ENCODE measurements around the gene MAPK8IP3.

MAPK8IP3 gene

DNA sequence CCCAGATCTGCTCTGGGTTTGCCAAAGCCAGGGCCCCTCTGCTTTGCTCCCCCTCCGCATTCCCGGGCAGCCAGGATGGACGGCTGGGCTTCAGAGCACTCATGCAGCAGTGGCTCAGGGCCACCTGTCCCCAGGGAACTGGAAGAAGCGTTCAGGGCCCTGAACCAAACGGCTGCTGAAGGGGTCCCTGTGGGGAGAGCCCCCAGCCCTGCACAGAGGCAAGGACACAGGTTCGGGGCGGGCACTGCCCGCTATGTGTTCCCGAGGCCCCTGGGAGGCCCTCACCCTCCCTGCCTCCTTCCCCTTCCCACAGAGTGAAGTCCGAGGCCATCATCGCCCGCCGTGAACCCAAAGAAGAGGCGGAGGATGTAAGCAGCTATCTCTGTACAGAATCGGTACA lies 54.9 kb downstream of the MAPK8IP3 start:
- ATAC-seq (ENCODE audit: insufficient read depth, low read depth) (no peak), DNase-seq (no peak)
- TF ChIP-seq, protein P1, sequence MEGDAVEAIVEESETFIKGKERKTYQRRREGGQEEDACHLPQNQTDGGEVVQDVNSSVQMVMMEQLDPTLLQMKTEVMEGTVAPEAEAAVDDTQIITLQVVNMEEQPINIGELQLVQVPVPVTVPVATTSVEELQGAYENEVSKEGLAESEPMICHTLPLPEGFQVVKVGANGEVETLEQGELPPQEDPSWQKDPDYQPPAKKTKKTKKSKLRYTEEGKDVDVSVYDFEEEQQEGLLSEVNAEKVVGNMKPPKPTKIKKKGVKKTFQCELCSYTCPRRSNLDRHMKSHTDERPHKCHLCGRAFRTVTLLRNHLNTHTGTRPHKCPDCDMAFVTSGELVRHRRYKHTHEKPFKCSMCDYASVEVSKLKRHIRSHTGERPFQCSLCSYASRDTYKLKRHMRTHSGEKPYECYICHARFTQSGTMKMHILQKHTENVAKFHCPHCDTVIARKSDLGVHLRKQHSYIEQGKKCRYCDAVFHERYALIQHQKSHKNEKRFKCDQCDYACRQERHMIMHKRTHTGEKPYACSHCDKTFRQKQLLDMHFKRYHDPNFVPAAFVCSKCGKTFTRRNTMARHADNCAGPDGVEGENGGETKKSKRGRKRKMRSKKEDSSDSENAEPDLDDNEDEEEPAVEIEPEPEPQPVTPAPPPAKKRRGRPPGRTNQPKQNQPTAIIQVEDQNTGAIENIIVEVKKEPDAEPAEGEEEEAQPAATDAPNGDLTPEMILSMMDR (IDR thresholded peaks at IDR 0.05; ENCODE audit: borderline replicate concordance, extremely low read depth, low read length, poor library complexity, severe bottlenecking) = no peak
- no peak for TF ChIP-seq EZH2 (IDR thresholded peaks at IDR 0.05; ENCODE audit: borderline replicate concordance, low read depth, low read length, severe bottlenecking)
- H3K4me1 ChIP-seq (ENCODE audit: insufficient read depth, low read length) = no peaks in the 10 kb centered on the region
- no peaks in the 10 kb centered on the region for H3K79me2 ChIP-seq (ENCODE audit: insufficient read depth, low read length)
- H3K27me3 ChIP-seq (ENCODE audit: insufficient read depth, low read length, poor library complexity) = no peaks in the 10 kb centered on the region
- no peak overlapping the region for H3K9ac ChIP-seq (ENCODE audit: low read depth, low read length)
- H3K4me2 ChIP-seq (ENCODE audit: insufficient read depth, low read length) = no peak overlapping the region
- no peaks in the 10 kb centered on the region for H3K9me3 ChIP-seq (ENCODE audit: insufficient read depth, low read length, severe bottlenecking)
- H2AFZ ChIP-seq (ENCODE audit: low read depth, low read length) = no peak overlapping the region
- no peak overlapping the region for H3K27ac ChIP-seq (ENCODE audit: low read length)
- peaks cover 3% of the 10 kb centered on the region; the same call in 1 of the 2 replicates for H4K20me1 ChIP-seq (ENCODE audit: insufficient read depth, low read length)
- peaks cover 70% of the 10 kb centered on the region for H3K36me3 ChIP-seq (ENCODE audit: insufficient read depth, low read length)
- no peak overlapping the region for H3K4me3 ChIP-seq (ENCODE audit: low read depth in 1 of 2, low read length in 2 of 2)

DNA sequence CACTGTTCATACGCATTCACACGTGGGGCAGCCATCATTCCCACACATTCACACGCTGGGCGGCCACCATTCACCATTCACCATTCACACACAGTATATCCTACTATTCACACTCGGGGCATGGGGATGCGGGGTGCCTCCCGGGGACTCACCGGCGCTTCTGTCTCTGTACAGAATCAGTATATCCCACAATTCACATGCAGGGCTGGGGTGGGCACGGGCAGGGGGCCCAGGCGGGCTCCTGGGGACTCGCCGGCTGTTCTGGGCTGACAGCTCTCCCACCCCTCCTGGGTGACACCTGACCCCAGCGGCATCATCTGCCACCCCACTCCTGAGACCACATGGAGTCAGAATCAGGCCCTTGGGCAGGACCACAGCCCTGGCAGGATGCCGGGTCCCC lies 55.8 kb downstream of the MAPK8IP3 start:
- Histone ChIP-seq H2AFZ (ENCODE audit: low read depth, low read length) (no peak overlapping the region), H3K9me3 (ENCODE audit: insufficient read depth, low read length, severe bottlenecking) (no peaks in the 10 kb centered on the region), H3K79me2 (ENCODE audit: insufficient read depth, low read length) (no peaks in the 10 kb centered on the region), H4K20me1 (ENCODE audit: insufficient read depth, low read length) (peaks cover 3% of the 10 kb centered on the region; the same call in 1 of the 2 replicates), H3K36me3 (ENCODE audit: insufficient read depth, low read length) (peaks cover 77% of the 10 kb centered on the region), H3K4me1 (ENCODE audit: insufficient read depth, low read length) (no peaks in the 10 kb centered on the region), H3K27me3 (ENCODE audit: insufficient read depth, low read length, poor library complexity) (no peaks in the 10 kb centered on the region), H3K4me2 (ENCODE audit: insufficient read depth, low read length) (no peak overlapping the region), H3K9ac (ENCODE audit: low read depth, low read length) (no peak overlapping the region), H3K4me3 (ENCODE audit: low read depth in 1 of 2, low read length in 2 of 2) (no peak overlapping the region), H3K27ac (ENCODE audit: low read length) (no peak overlapping the region)
- TF ChIP-seq EZH2 (IDR thresholded peaks at IDR 0.05; ENCODE audit: borderline replicate concordance, low read depth, low read length, severe bottlenecking) = no peak
- DNase-seq = no peak
- ATAC-seq (ENCODE audit: insufficient read depth, low read depth) = no peak

DNA sequence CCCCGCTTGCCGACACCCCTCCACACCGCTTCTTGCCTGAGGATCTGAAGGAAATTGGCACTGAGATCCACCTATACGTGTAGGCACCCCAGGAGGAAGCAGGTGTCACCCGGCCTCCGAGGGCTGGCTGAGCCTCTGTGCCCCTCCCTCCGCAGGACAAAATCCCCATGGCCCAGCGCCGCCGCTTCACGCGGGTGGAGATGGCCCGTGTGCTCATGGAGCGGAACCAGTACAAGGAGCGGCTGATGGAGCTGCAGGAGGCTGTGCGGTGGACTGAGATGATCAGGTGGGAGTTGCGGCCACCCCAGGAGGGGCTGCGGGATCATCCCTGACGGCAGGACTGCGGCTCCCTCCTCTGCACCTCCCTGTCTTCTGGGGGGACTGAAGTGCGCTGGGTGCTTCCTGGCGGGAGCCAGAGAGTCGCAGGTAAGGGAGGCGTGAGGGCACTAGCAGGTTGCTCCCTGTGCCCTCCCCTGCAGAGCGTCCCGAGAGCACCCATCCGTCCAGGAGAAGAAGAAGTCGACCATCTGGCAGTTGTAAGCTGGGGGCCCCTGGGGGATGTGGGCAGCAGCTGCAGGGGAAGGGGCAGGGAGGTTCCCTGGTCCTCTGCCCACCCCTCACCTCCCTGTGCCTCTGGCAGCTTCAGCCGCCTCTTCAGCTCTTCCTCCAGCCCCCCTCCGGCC lies 56.3 kb downstream of the MAPK8IP3 start:
- Histone ChIP-seq H3K4me2 (ENCODE audit: insufficient read depth, low read length) (no peak overlapping the region), H3K27ac (ENCODE audit: low read length) (no peak overlapping the region), H2AFZ (ENCODE audit: low read depth, low read length) (no peak overlapping the region), H3K9me3 (ENCODE audit: insufficient read depth, low read length, severe bottlenecking) (no peaks in the 10 kb centered on the region), H3K79me2 (ENCODE audit: insufficient read depth, low read length) (no peaks in the 10 kb centered on the region), H3K4me3 (ENCODE audit: low read depth in 1 of 2, low read length in 2 of 2) (no peak overlapping the region), H3K9ac (ENCODE audit: low read depth, low read length) (no peak overlapping the region), H4K20me1 (ENCODE audit: insufficient read depth, low read length) (peaks cover 3% of the 10 kb centered on the region; the same call in 1 of the 2 replicates), H3K4me1 (ENCODE audit: insufficient read depth, low read length) (no peaks in the 10 kb centered on the region), H3K36me3 (ENCODE audit: insufficient read depth, low read length) (peaks cover 83% of the 10 kb centered on the region), H3K27me3 (ENCODE audit: insufficient read depth, low read length, poor library complexity) (no peaks in the 10 kb centered on the region)
- no peak for ATAC-seq (ENCODE audit: insufficient read depth, low read depth)
- TF ChIP-seq, protein P1 (IDR thresholded peaks at IDR 0.05; ENCODE audit: borderline replicate concordance, extremely low read depth, low read length, poor library complexity, severe bottlenecking) = no peak
- TF ChIP-seq EZH2 (IDR thresholded peaks at IDR 0.05; ENCODE audit: borderline replicate concordance, low read depth, low read length, severe bottlenecking) = no peak
- no peak for DNase-seq

DNA sequence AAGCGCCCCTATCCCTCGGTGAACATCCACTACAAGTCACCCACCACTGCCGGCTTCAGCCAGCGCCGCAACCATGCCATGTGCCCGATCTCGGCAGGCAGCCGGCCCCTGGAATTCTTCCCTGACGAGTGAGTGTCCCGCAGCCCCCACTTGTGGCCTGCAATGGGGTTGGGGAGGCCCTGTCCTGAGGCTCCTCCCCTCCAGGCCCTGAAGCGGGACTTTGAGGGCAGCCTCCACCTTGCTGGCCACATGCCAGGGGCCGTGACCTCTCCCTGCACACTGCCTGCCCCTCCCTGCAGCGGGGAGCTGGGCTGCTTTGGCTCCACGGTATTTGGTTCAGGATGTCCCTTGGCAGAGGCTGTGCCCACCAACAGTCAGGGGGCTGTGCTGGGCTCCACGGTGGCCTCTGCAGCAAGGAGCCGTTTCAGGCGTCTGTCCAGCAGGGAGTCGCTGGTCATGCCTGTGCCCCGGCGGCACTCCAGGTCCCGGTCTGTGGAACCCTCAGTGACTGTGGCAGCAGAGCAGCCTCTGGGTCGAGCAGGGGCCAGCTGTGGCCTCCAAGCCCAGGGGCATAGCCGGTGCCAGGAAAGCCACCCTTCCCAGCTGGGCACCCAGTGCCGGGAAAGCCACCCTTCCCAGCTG lies 57.0 kb downstream of the MAPK8IP3 start:
- peaks cover 90% of the 10 kb centered on the region for H3K36me3 ChIP-seq (ENCODE audit: insufficient read depth, low read length)
- H3K4me2 ChIP-seq (ENCODE audit: insufficient read depth, low read length) = no peak overlapping the region
- no peak overlapping the region for H2AFZ ChIP-seq (ENCODE audit: low read depth, low read length)
- H3K9me3 ChIP-seq (ENCODE audit: insufficient read depth, low read length, severe bottlenecking) = no peaks in the 10 kb centered on the region
- H3K27me3 ChIP-seq (ENCODE audit: insufficient read depth, low read length, poor library complexity) = no peaks in the 10 kb centered on the region
- no peaks in the 10 kb centered on the region for H3K79me2 ChIP-seq (ENCODE audit: insufficient read depth, low read length)
- H3K27ac ChIP-seq (ENCODE audit: low read length) = no peak overlapping the region
- no peaks in the 10 kb centered on the region for H3K4me1 ChIP-seq (ENCODE audit: insufficient read depth, low read length)
- no peak for DNase-seq
- H3K4me3 ChIP-seq (ENCODE audit: low read depth in 1 of 2, low read length in 2 of 2) = no peak overlapping the region
- H3K9ac ChIP-seq (ENCODE audit: low read depth, low read length) = no peak overlapping the region
- no peak for ATAC-seq (ENCODE audit: insufficient read depth, low read depth)
- H4K20me1 ChIP-seq (ENCODE audit: insufficient read depth, low read length) = peaks cover 3% of the 10 kb centered on the region; the same call in 1 of the 2 replicates
- TF ChIP-seq EZH2 (IDR thresholded peaks at IDR 0.05; ENCODE audit: borderline replicate concordance, low read depth, low read length, severe bottlenecking) = no peak
- TF ChIP-seq, protein P1 (IDR thresholded peaks at IDR 0.05; ENCODE audit: borderline replicate concordance, extremely low read depth, low read length, poor library complexity, severe bottlenecking) = no peak

All from DND-41 (cell line).